SK-N-MC (cell line): Measurements from ENCODE around the gene TMPRSS12.

ENCODE experiments used
- EZH2 ChIP-seq: fragments of 200-600 bp; sonication (generic); IDR thresholded peaks from one replicate; pipeline ENCODE4 v1.6.1; 2017; ENCODE audit warnings: antibody characterized with exemption
- POLR2AphosphoS5 ChIP-seq: IDR thresholded peaks from 2 replicates; pipeline ENCODE4 v1.6.1; 2012; ENCODE audit warnings: mild to moderate bottlenecking, low read depth, low read length, borderline replicate concordance

DNA sequence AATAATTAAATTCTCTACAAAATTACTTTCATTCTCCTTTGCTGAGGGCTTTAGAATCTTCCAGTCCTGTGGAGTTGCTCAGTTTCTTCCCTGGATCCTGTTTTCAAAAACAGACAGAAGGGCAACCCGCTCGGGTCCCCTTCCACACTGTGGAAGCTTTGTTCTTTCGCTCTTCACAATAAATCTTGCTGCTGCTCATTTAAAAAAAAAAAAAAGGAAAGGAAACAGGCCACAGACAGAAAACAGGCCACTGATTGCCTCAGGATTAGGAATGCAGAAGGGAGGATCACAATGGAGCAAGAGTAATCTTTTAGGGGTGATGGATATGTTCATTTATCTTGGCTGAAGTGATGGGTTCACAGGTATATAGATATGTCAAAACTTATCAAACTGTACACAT is 80.1 kb downstream of the TMPRSS12 start:
- TF ChIP-seq EZH2 = no peak
- TF ChIP-seq POLR2AphosphoS5 = no peak
